Esophagus muscularis mucosa (tissue), 4 donors: Measurements from ENCODE around the gene ARHGEF37. TPM values are rescaled to one million over a fixed set of nuclear protein-coding genes. Genes with fewer than 3 reads are reported as not detected.

ENCODE experiments used
- DNase-seq: peaks from one replicate; pipeline ENCODE4 v3.0.0-alpha.2; 2017; ENCODE audit errors: extremely low spot score
- H3K27ac ChIP-seq, 4 donors: fragments of 200-600 bp; sonication (generic); replicated peaks in 1 of 4; 1 replicate in 3 of 4; 2 replicates in 1 of 4; pipeline ENCODE4 v1.5.1; 2016 to 2019; ENCODE audit warnings: mild to moderate bottlenecking in 1 of 4
- H3K27me3 ChIP-seq, 4 donors: fragments of 200-600 bp; sonication (generic); one replicate each; pipeline versions ENCODE4 v1.5.1 to v1.6.0; 2016 to 2019
- H3K36me3 ChIP-seq, 4 donors: fragments of 200-600 bp; sonication (generic); one replicate each; pipeline ENCODE4 v1.5.1; 2016 to 2019
- H3K4me1 ChIP-seq, 4 donors: fragments of 200-600 bp; sonication (generic); one replicate each; pipeline ENCODE4 v1.5.1; 2016 to 2019
- H3K4me3 ChIP-seq, 4 donors: fragments of 200-600 bp; sonication (generic); 1 replicate in 2 of 4; 2 replicates in 2 of 4; pipeline ENCODE4 v1.5.1; 2016 to 2019; ENCODE audit warnings: mild to moderate bottlenecking in 4 of 4, moderate library complexity in 1 of 4
- H3K9me3 ChIP-seq, 4 donors: fragments of 200-600 bp; sonication (generic); 1 replicate in 3 of 4; 2 replicates in 1 of 4; pipeline ENCODE4 v1.5.1; 2016 to 2019
- EP300 ChIP-seq: sonication (generic); formaldehyde crosslinking; IDR thresholded peaks from one replicate; pipeline ENCODE4 v1.6.1; 2017; ENCODE audit warnings: antibody characterized with exemption
- POLR2A ChIP-seq: fragments of 450-650 bp; IDR thresholded peaks from one replicate; pipeline ENCODE4 v1.6.1; 2017; ENCODE audit warnings: antibody characterized with exemption, moderate library complexity, mild to moderate bottlenecking, low read depth
- POLR2AphosphoS5 ChIP-seq, 2 donors: sonication (generic); formaldehyde crosslinking; IDR thresholded peaks; one replicate each; pipeline ENCODE4 v1.6.1; 2017; ENCODE audit warnings: antibody characterized with exemption in 2 of 2
- WGBS: methylation state at CpG from one replicate; pipeline ENCODE4 v1.1.5; 2018; 5-methylcytosine and 5-hydroxymethylcytosine counted together
- intact Hi-C: fragments of 100-400 bp; cut with DNase I; formaldehyde crosslinking; loops from one replicate; pipeline ENCODE4 v1.15.1; 2023
- total RNA-seq, 4 donors: library from RNA; depleted of rRNA; stranded (reverse); fragments of >200 nt; gene quantifications; one replicate each; pipeline versions ENCODE4 v1.1.0 to v1.2.1, GENCODE V29; 2016
- TF ChIP-seq, protein P1 (sequence below), 3 experiments: fragments of 200-600 bp in 2 of 3; fragments of 450-650 bp in 1 of 3; sonication (generic) in 2 of 3; IDR thresholded peaks; one replicate each; pipeline ENCODE4 v1.5.1; 2017 to 2019; ENCODE audit warnings: antibody characterized with exemption in 3 of 3, mild to moderate bottlenecking in 2 of 3, moderate library complexity in 1 of 3

ARHGEF37 gene
- total RNA-seq, 4 donors from 2014 or later, result 11.9 to 22.0 (median 19.5) TPM

GRCh38 chr5:149618581-149619248, 37.4 kb downstream of the ARHGEF37 start:
- H3K9me3 ChIP-seq, result no peaks in the 10 kb centered on the region
- H3K4me1 ChIP-seq, result peaks cover 3 to 26% (median 20%) of the 10 kb centered on the region in 4 donors
- TF ChIP-seq POLR2AphosphoS5 (IDR thresholded peaks at IDR 0.05) (no peak), POLR2A (no peak)
- TF ChIP-seq, protein P1, sequence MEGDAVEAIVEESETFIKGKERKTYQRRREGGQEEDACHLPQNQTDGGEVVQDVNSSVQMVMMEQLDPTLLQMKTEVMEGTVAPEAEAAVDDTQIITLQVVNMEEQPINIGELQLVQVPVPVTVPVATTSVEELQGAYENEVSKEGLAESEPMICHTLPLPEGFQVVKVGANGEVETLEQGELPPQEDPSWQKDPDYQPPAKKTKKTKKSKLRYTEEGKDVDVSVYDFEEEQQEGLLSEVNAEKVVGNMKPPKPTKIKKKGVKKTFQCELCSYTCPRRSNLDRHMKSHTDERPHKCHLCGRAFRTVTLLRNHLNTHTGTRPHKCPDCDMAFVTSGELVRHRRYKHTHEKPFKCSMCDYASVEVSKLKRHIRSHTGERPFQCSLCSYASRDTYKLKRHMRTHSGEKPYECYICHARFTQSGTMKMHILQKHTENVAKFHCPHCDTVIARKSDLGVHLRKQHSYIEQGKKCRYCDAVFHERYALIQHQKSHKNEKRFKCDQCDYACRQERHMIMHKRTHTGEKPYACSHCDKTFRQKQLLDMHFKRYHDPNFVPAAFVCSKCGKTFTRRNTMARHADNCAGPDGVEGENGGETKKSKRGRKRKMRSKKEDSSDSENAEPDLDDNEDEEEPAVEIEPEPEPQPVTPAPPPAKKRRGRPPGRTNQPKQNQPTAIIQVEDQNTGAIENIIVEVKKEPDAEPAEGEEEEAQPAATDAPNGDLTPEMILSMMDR (IDR thresholded peaks at IDR 0.05), result peak; percentile 61 to 65 (median 64)
- WGBS, result 37% methylated on average over 8 of the region's 9 CpGs
- H3K36me3 ChIP-seq, result peaks cover 28 to 90% (median 79%) of the 10 kb centered on the region in 4 donors
- no peak overlapping the region for H3K27ac ChIP-seq
- H3K4me3 ChIP-seq, result no peak overlapping the region
- no peaks in the 10 kb centered on the region for H3K27me3 ChIP-seq
- DNase-seq, result no peak
- intact Hi-C loops, result no loop called here

- Histone ChIP-seq H3K9me3 (no peaks in the 10 kb centered on the region), H3K4me1 (peaks cover 0 to 16% (median 11%) of the 10 kb centered on the region in 4 donors), H3K27me3 (no peaks in the 10 kb centered on the region), H3K27ac (no peak overlapping the region), H3K4me3 (no peak overlapping the region), H3K36me3 (peaks cover 28 to 100% (median 95%) of the 10 kb centered on the region in 4 donors)
- 94% methylated on average over 9 of the region's 10 CpGs for WGBS
- intact Hi-C loops, result no loop called here
- no peak for TF ChIP-seq EP300
- TF ChIP-seq POLR2AphosphoS5 (IDR thresholded peaks at IDR 0.05), result no peak
- TF ChIP-seq, protein P1 (IDR thresholded peaks at IDR 0.05), result no peak
- TF ChIP-seq POLR2A, result no peak
- DNase-seq, result no peak
Measured at GRCh38 chr5:149621415-149622098, 40.3 kb downstream of the ARHGEF37 start.

DNA sequence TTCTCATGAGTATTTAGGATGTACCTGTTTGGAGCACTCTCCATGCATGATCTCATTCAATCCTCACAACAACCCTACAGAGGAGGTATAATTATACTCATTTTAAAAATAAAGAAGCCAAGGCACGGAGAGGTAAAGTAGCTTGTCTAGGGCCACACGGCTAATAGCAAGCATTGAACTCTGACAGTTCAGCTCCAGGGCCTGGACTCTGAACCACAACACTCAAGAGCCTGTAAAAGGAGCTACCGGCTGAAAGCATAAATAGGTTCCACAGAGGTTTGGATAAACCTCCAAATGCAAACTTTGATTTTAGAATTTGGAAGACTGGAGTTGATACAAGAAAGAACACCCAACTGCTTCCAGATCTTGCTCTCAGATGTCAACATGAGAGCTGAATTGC, 41.2 kb downstream of the ARHGEF37 start:
- intact Hi-C loops, result no loop called here
- Histone ChIP-seq H3K4me3 (no peak overlapping the region), H3K4me1 (peaks cover 0 to 12% (median 9%) of the 10 kb centered on the region in 4 donors), H3K9me3 (no peaks in the 10 kb centered on the region), H3K27me3 (no peaks in the 10 kb centered on the region), H3K36me3 (peaks cover 27 to 100% (median 97%) of the 10 kb centered on the region in 4 donors), H3K27ac (no peak overlapping the region)
- TF ChIP-seq POLR2A (no peak), EP300 (no peak), POLR2AphosphoS5 (IDR thresholded peaks at IDR 0.05) (no peak)
- TF ChIP-seq, protein P1 (IDR thresholded peaks at IDR 0.05), result no peak
- WGBS, result 96% methylated on average over 3 of the region's 3 CpGs
- DNase-seq, result no peak

- TF ChIP-seq POLR2AphosphoS5 (IDR thresholded peaks at IDR 0.05) (no peak), POLR2A (no peak), EP300 (no peak)
- TF ChIP-seq, protein P1 (IDR thresholded peaks at IDR 0.05), result no peak
- Histone ChIP-seq H3K9me3 (no peaks in the 10 kb centered on the region), H3K4me3 (no peak overlapping the region), H3K27ac (no peak overlapping the region), H3K4me1 (peaks cover 0 to 5% (median 3%) of the 10 kb centered on the region in 4 donors), H3K36me3 (peaks cover 16 to 100% (median 93%) of the 10 kb centered on the region in 4 donors), H3K27me3 (no peaks in the 10 kb centered on the region)
- intact Hi-C loops, result no loop called here
- no peak for DNase-seq
- 100% methylated on average over 1 of the region's 3 CpGs for WGBS
Measured at GRCh38 chr5:149623473-149623872, 42.2 kb downstream of the ARHGEF37 start.
